Cardiac muscle cell (in vitro differentiated cells and primary cell): ENCODE results near the gene SLX4IP. TPM values are rescaled to one million over a fixed set of nuclear protein-coding genes. Genes with fewer than 3 reads are reported as not detected.
"Not testable (repeated sequence)": the region's sequence is repeated elsewhere in the genome, so short reads cannot be mapped to it uniquely, and the experiment has no call there.

ENCODE experiments used
- DNase-seq, 2 donors: peaks; one replicate each; pipeline versions ENCODE4 v3.0.0 to v3.0.0-alpha.2; 2010 to 2017; ENCODE audit warnings: low read depth in 1 of 2, low spot score in 1 of 2
- H3K27ac ChIP-seq: fragments of 200-600 bp; sonication (generic); 2 replicates; pipeline ENCODE4 v1.5.1; 2016
- H3K27me3 ChIP-seq: fragments of 200-600 bp; sonication (generic); 2 replicates; pipeline ENCODE4 v1.6.0; 2016; ENCODE audit warnings: control low read depth
- H3K36me3 ChIP-seq: fragments of 200-600 bp; sonication (generic); 2 replicates; pipeline ENCODE4 v1.5.1; 2016; ENCODE audit warnings: control low read depth
- H3K4me1 ChIP-seq: fragments of 200-600 bp; sonication (generic); 2 replicates; pipeline ENCODE4 v1.8.1; 2017; ENCODE audit warnings: low read depth, mild to moderate bottlenecking, mixed run types
- H3K4me3 ChIP-seq: fragments of 200-600 bp; sonication (generic); 2 replicates; pipeline ENCODE4 v1.5.1; 2016; ENCODE audit warnings: mild to moderate bottlenecking
- H3K9me3 ChIP-seq: fragments of 200-600 bp; sonication (generic); 2 replicates; pipeline ENCODE4 v1.5.1; 2017; ENCODE audit warnings: low read depth, mild to moderate bottlenecking, control low read depth
- polyA plus RNA-seq: library from polyadenylated mRNA; unstranded; fragments of >200 nt; fragmentation: Nextera tagmentation; extraction: Ambion mirVana; gene quantifications from 2 replicates; pipeline ENCODE4 v1.2.1, GENCODE V29; 2016
- total RNA-seq: library from RNA; depleted of rRNA; stranded (reverse); fragments of >200 nt; gene quantifications from 2 replicates; pipeline ENCODE4 v1.2.3, GENCODE V29; 2016
- TF ChIP-seq, protein P1 (sequence below): IDR thresholded peaks from 2 replicates; pipeline ENCODE4 v1.5.1; 2012; ENCODE audit warnings: low read depth, mild to moderate bottlenecking, low read length

Gene SLX4IP
- total and polyA plus RNA-seq, 2 experiments from 2014 or later, result 2.5 to 4.1 TPM

DNA sequence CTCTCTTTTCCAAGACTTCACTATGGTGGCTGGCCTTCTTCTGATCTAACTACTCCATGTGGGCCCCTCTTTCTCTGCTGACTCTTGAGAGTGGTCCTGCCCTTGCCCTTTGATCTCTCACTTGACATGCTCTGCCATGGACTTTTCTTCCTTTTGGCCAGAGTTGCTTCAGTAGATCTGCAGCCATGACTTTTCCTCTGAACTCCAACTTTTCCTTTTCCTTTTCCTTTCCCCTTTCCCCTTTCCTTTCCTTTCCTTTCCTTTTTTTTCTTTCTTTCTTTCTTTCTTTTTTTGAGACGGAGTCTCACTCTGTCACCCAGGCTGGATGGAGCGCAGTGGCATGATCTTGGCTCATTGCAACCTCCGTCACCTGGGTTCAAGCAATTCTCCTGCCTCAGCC, 150.2 kb downstream of the SLX4IP start:
- no peak overlapping the region for H3K27ac ChIP-seq
- TF ChIP-seq, protein P1, sequence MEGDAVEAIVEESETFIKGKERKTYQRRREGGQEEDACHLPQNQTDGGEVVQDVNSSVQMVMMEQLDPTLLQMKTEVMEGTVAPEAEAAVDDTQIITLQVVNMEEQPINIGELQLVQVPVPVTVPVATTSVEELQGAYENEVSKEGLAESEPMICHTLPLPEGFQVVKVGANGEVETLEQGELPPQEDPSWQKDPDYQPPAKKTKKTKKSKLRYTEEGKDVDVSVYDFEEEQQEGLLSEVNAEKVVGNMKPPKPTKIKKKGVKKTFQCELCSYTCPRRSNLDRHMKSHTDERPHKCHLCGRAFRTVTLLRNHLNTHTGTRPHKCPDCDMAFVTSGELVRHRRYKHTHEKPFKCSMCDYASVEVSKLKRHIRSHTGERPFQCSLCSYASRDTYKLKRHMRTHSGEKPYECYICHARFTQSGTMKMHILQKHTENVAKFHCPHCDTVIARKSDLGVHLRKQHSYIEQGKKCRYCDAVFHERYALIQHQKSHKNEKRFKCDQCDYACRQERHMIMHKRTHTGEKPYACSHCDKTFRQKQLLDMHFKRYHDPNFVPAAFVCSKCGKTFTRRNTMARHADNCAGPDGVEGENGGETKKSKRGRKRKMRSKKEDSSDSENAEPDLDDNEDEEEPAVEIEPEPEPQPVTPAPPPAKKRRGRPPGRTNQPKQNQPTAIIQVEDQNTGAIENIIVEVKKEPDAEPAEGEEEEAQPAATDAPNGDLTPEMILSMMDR, result no peak
- no peak for DNase-seq
- H3K36me3 ChIP-seq, result no peaks in the 10 kb centered on the region
- no peaks in the 10 kb centered on the region for H3K4me1 ChIP-seq
- H3K9me3 ChIP-seq, result no peaks in the 10 kb centered on the region
- H3K27me3 ChIP-seq, result no peaks in the 10 kb centered on the region
- no peak overlapping the region for H3K4me3 ChIP-seq

GRCh38 chr20:10586296-10586695, 151.2 kb downstream of the SLX4IP start:
- H3K27ac ChIP-seq, result no peak overlapping the region
- no peaks in the 10 kb centered on the region for H3K27me3 ChIP-seq
- no peaks in the 10 kb centered on the region for H3K36me3 ChIP-seq
- no peaks in the 10 kb centered on the region for H3K9me3 ChIP-seq
- no peak overlapping the region for H3K4me3 ChIP-seq
- H3K4me1 ChIP-seq, result no peaks in the 10 kb centered on the region
- TF ChIP-seq, protein P1, result no peak
- no peak for DNase-seq

- not testable (repeated sequence) for H3K27me3 ChIP-seq, H3K9me3 ChIP-seq, H3K36me3 ChIP-seq, DNase-seq, H3K4me1 ChIP-seq, H3K4me3 ChIP-seq, H3K27ac ChIP-seq
Observed at GRCh38 chr20:10590446-10590845, 155.3 kb downstream of the SLX4IP start.

- Histone ChIP-seq H3K27ac (no peak overlapping the region), H3K4me3 (no peak overlapping the region), H3K4me1 (no peaks in the 10 kb centered on the region), H3K36me3 (no peaks in the 10 kb centered on the region), H3K27me3 (no peaks in the 10 kb centered on the region), H3K9me3 (no peaks in the 10 kb centered on the region)
- TF ChIP-seq, protein P1, result no peak
- DNase-seq, result no peak
Observed at GRCh38 chr20:10590950-10591671, 156.0 kb downstream of the SLX4IP start.

DNA sequence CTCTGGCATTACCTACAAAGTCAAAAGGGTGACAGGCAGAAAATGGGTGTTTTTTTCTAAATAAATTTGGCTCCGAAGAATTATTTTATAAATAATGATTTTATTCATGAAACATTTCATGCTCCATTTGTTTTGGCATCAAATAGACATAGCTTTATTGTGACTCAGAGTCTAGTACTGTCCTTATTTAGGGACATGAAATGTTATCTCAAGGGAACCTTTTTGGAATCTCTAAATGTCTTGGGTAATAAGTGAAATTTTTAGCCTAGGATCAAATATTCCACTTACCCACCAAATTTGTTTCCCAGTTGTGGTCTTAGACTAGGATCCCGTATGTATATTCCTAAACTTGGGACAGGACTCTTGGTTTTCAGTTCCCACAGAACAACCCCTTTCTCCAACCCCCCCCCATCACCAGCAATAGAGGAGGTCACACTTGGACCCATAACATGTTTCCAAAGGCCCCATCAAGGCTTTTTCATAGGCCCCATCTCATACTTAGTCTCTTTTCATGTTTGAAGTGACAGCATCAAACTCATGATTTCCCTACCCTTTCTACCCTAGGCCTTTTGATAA, 156.9 kb downstream of the SLX4IP start:
- Histone ChIP-seq H3K4me3 (no peak overlapping the region), H3K27ac (no peak overlapping the region), H3K27me3 (no peaks in the 10 kb centered on the region), H3K4me1 (no peaks in the 10 kb centered on the region), H3K9me3 (no peaks in the 10 kb centered on the region), H3K36me3 (no peaks in the 10 kb centered on the region)
- TF ChIP-seq, protein P1, result no peak
- DNase-seq, result no peak

GRCh38 chr20:10594296-10594868, 159.3 kb downstream of the SLX4IP start:
- Histone ChIP-seq H3K27ac (no peak overlapping the region), H3K4me1 (no peaks in the 10 kb centered on the region), H3K36me3 (no peaks in the 10 kb centered on the region), H3K4me3 (no peak overlapping the region), H3K9me3 (no peaks in the 10 kb centered on the region), H3K27me3 (no peaks in the 10 kb centered on the region)
- TF ChIP-seq, protein P1, result no peak
- no peak for DNase-seq
